GM12878 (cell line): ENCODE results near the gene CYP4F8. TPM values are rescaled to one million over a fixed set of nuclear protein-coding genes. Genes with fewer than 3 reads are reported as not detected.

ENCODE experiments used
- ATAC-seq: fragments of 200-7000 bp; cut with Tn5 transposase; 3 replicates; pipeline ENCODE4 v1.9.1; 2020; ENCODE audit warnings: mild to moderate bottlenecking, moderate library complexity
- BruUV-seq: library from RNA; stranded (reverse); fragments of 400-500 nt; replicated peaks from 2 replicates; lab custom pipeline; 2021; lab: Mats Ljungman, UMichigan
- CTCF ChIA-PET: fragments of 300-600 bp; sonication (Branson Sonifier 250); formaldehyde crosslinking; extraction: SDS; loops from one replicate; lab custom pipeline; 2021; ENCODE audit warnings: inconsistent platforms; lab: Yijun Ruan, JAX
- POLR2A ChIA-PET: fragments of 350-600 bp; formaldehyde crosslinking; extraction: SDS; loops from one replicate; lab custom pipeline; 2021; ENCODE audit warnings: inconsistent platforms; lab: Charles Lee
- RAD21 ChIA-PET: fragments of 300-600 bp; sonication (Branson Sonifier 250); formaldehyde crosslinking; loops from one replicate; lab custom pipeline; 2023; ENCODE audit warnings: antibody characterized with exemption; ENCODE audit not compliant: unreplicated experiment; lab: Charles Lee
- SMC1A ChIA-PET: fragments of 300-600 bp; sonication (Branson Sonifier 250); formaldehyde crosslinking; loops from one replicate; lab custom pipeline; 2023; ENCODE audit not compliant: unreplicated experiment, uncharacterized antibody; lab: Charles Lee
- DNase-seq: peaks from one replicate; pipeline ENCODE4 v3.0.0-alpha.2; 2011; ENCODE audit warnings: low read depth, low spot score
- FAIRE-seq: peaks from 3 replicates; lab custom pipeline; 2011; peaks lifted over from hg19 to GRCh38; lab: Jason Lieb, UNC
- H2AFZ ChIP-seq: 2 replicates; pipeline ENCODE4 v1.6.0; 2011; ENCODE audit warnings: low read depth, low read length, control low read depth; ENCODE audit not compliant: control insufficient read depth
- H3K27ac ChIP-seq: 2 replicates; pipeline ENCODE4 v1.5.1; 2011; ENCODE audit warnings: control low read depth; ENCODE audit not compliant: control insufficient read depth, insufficient read depth
- H3K27me3 ChIP-seq, 2 experiments: replicated peaks in 1 of 2; 2 replicates each; pipeline versions ENCODE4 v1.6.0 to v1.6.1; 2011; ENCODE audit warnings: low read length in 1 of 2; ENCODE audit not compliant: control insufficient read depth in 2 of 2, insufficient read depth in 2 of 2
- H3K36me3 ChIP-seq, 2 experiments: 2 replicates each; pipeline ENCODE4 v1.5.1; 2011; ENCODE audit warnings: low read length in 1 of 2; ENCODE audit not compliant: control insufficient read depth in 2 of 2, insufficient read depth in 2 of 2
- H3K4me1 ChIP-seq: 2 replicates; pipeline ENCODE4 v1.6.1; 2011; ENCODE audit warnings: mild to moderate bottlenecking, low read length, moderate library complexity, mixed read lengths; ENCODE audit not compliant: control insufficient read depth, insufficient read depth
- H3K4me2 ChIP-seq: 2 replicates; pipeline ENCODE4 v1.6.0; 2011; ENCODE audit warnings: control low read depth; ENCODE audit not compliant: control insufficient read depth, insufficient read depth
- H3K4me3 ChIP-seq: fragments of 200-600 bp; sonication (generic); 2 replicates; pipeline ENCODE4 v1.5.1; 2016
- H3K79me2 ChIP-seq: 2 replicates; pipeline ENCODE4 v1.6.0; 2011; ENCODE audit warnings: low read length; ENCODE audit not compliant: control insufficient read depth, insufficient read depth
- H3K9ac ChIP-seq: 2 replicates; pipeline ENCODE4 v1.8.0; 2011; ENCODE audit warnings: low read length, control low read depth, mixed read lengths; ENCODE audit not compliant: control insufficient read depth, insufficient read depth
- H3K9me3 ChIP-seq: replicated peaks from 3 replicates; pipeline ENCODE4 v1.5.1; 2011; ENCODE audit warnings: mild to moderate bottlenecking, low read length; ENCODE audit not compliant: control insufficient read depth, insufficient read depth
- H4K20me1 ChIP-seq: 2 replicates; pipeline ENCODE4 v1.6.0; 2011; ENCODE audit not compliant: control insufficient read depth, insufficient read depth
- ATF7 ChIP-seq: fragments of 450-650 bp; IDR thresholded peaks from 2 replicates; pipeline ENCODE4 v1.6.1; 2016; ENCODE audit warnings: low read depth, mild to moderate bottlenecking
- CBX3 ChIP-seq: fragments of 200-600 bp; sonication (generic); IDR thresholded peaks from 2 replicates; pipeline ENCODE4 v1.6.1; 2016; ENCODE audit warnings: low read depth, borderline replicate concordance
- CHD4 ChIP-seq: fragments of 200-600 bp; sonication (generic); IDR thresholded peaks from 2 replicates; pipeline ENCODE4 v1.6.1; 2016; ENCODE audit warnings: mild to moderate bottlenecking
- DPF2 ChIP-seq: fragments of 450-650 bp; IDR thresholded peaks from 2 replicates; pipeline ENCODE4 v1.6.1; 2017; ENCODE audit warnings: mild to moderate bottlenecking
- EGR1 ChIP-seq, 2 experiments: IDR thresholded peaks; 1 replicate in 1 of 2; 2 replicates in 1 of 2; pipeline ENCODE4 v1.6.1; 2011 to 2012; ENCODE audit warnings: low read depth in 2 of 2, low read length in 2 of 2, borderline replicate concordance in 1 of 2, mild to moderate bottlenecking in 1 of 2, moderate library complexity in 1 of 2
- JUND ChIP-seq: IDR thresholded peaks from 2 replicates; pipeline ENCODE4 v1.6.1; 2012; ENCODE audit warnings: low read depth, mild to moderate bottlenecking, low read length, improper control_type of control experiment, moderate library complexity
- MXI1 ChIP-seq: fragments of 150-350 bp; IDR thresholded peaks from 2 replicates; pipeline ENCODE4 v1.6.1; 2011; ENCODE audit warnings: low read depth, mild to moderate bottlenecking, inconsistent platforms, low read length, improper control_type of control experiment
- MYC ChIP-seq: IDR thresholded peaks from 2 replicates; pipeline ENCODE4 v1.6.1; 2011; ENCODE audit warnings: mild to moderate bottlenecking, low read length, moderate library complexity, inconsistent platforms; ENCODE audit not compliant: insufficient read depth, insufficient replicate concordance, insufficient read length, severe bottlenecking
- PAX5 ChIP-seq: IDR thresholded peaks from 2 replicates; pipeline ENCODE4 v1.6.1; 2011; ENCODE audit warnings: low read depth, low read length, borderline replicate concordance
- PML ChIP-seq: IDR thresholded peaks from 2 replicates; pipeline ENCODE4 v1.6.1; 2012; ENCODE audit warnings: low read length, inconsistent platforms
- POLR2AphosphoS2 ChIP-seq: IDR thresholded peaks from 2 replicates; pipeline ENCODE4 v1.6.1; 2011; ENCODE audit warnings: low read depth, mild to moderate bottlenecking, low read length, improper control_type of control experiment, moderate library complexity
- TCF3 ChIP-seq: IDR thresholded peaks from 2 replicates; pipeline ENCODE4 v1.6.1; 2012; ENCODE audit warnings: low read depth, mild to moderate bottlenecking, low read length, borderline replicate concordance; ENCODE audit not compliant: insufficient read depth
- YBX1 ChIP-seq: fragments of 450-650 bp; IDR thresholded peaks from 2 replicates; pipeline ENCODE4 v1.6.1; 2016; ENCODE audit warnings: antibody characterized with exemption
- WGBS: methylation state at CpG from one replicate; pipeline ENCODE4 v1.1.6; 2016; ENCODE audit warnings: low lambda C conversion rate; ENCODE audit not compliant: insufficient replicate concordance, insufficient coverage; ENCODE audit errors: missing lambda C conversion rate; 5-methylcytosine and 5-hydroxymethylcytosine counted together
- in situ Hi-C: fragments of 300-500 bp; cut with MboI; formaldehyde crosslinking; loops from 9 replicates; pipeline ENCODE4 v1.14.3; 2018; ENCODE audit warnings: mixed read lengths
- intact Hi-C: fragments of 100-400 bp; cut with micrococcal nuclease; formaldehyde crosslinking; loops from one replicate; pipeline ENCODE4 v1.14.2; 2022; ENCODE audit not compliant: unreplicated experiment
- polyA plus RNA-seq, 11 experiments: library from polyadenylated mRNA; depleted of rRNA in 4 of 11; unstranded in 6 of 11; stranded (reverse) in 5 of 11; fragments of >200 nt; fragmentation: Nextera tagmentation in 4 of 11; fragmentation: Illumina TruSeq in 1 of 11; extraction: Ambion mirVana in 4 of 11; extraction: Trizol in 1 of 11; gene quantifications; 1 replicate in 1 of 11; 2 replicates in 10 of 11; pipeline versions ENCODE4 v1.2.1 to v1.2.3, GENCODE V29; 2011 to 2016; ENCODE audit warnings: inconsistent platforms in 2 of 11, missing spikeins in 2 of 11, low read depth in 1 of 11
- total RNA-seq, 4 experiments: library from RNA; depleted of rRNA in 3 of 4; stranded (reverse); fragments of >200 nt in 3 of 4; fragmentation: Illumina TruSeq in 1 of 4; extraction: Trizol in 1 of 4; gene quantifications; 2 replicates each; pipeline versions ENCODE4 v1.2.1 to v1.2.3, GENCODE V29; 2013 to 2021
- TF ChIP-seq, protein P1 (sequence below): fragments of 450-650 bp; conservative IDR thresholded peaks from 2 replicates; pipeline ENCODE4 v1.6.1; 2017; ENCODE audit warnings: mild to moderate bottlenecking, moderate library complexity
- TF ChIP-seq, protein P2 (sequence below): fragments of 450-650 bp; IDR thresholded peaks from 2 replicates; pipeline ENCODE4 v1.6.1; 2018; ENCODE audit warnings: borderline replicate concordance, mild to moderate bottlenecking; ENCODE audit not compliant: partially characterized antibody
- TF ChIP-seq, protein P3 (sequence below), 3 experiments: IDR thresholded peaks in 2 of 3; conservative IDR thresholded peaks in 1 of 3; 2 replicates each; pipeline ENCODE4 v1.5.1; 2011; ENCODE audit warnings: low read depth in 3 of 3, low read length in 3 of 3, mild to moderate bottlenecking in 3 of 3, control low read depth in 2 of 3, moderate library complexity in 2 of 3, inconsistent platforms in 1 of 3, mixed read lengths in 1 of 3; ENCODE audit not compliant: control insufficient read depth in 2 of 3, insufficient read depth in 1 of 3; ENCODE audit errors: extremely low read depth in 1 of 3
- TF ChIP-seq, protein P4 (sequence below): fragments of 450-650 bp; IDR thresholded peaks from 2 replicates; pipeline ENCODE4 v1.6.1; 2017; ENCODE audit warnings: mild to moderate bottlenecking, low read depth, inconsistent platforms; ENCODE audit not compliant: poor library complexity, severe bottlenecking

Gene CYP4F8
- total and polyA plus RNA-seq, 10 of the 15 experiments (the other 5 are each of a cell fraction or from before 2014, with no cell fraction given) = not detected

DNA sequence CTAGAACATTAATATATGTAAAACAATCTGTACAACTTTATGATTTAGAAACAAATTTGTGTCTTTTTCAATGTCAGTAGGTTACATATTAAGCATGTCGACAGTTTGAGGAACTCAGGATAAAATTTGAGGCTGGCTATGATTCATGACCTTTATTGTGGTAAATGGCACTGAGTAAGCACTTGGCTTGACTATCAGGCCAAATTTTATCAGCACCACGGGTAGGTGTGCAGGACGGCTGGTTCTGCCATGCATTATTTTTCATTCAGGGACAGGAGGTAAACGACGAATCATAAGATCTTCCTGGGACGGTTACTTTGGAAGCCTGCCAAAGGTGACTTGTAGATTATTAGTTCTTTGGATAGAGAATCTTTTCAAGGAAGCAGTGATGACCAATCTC is 19.9 kb upstream of the CYP4F8 start:
- intact Hi-C loops = no loop called here
- TF ChIP-seq PML (no peak), CHD4 (no peak), PAX5 (no peak), EGR1 (IDR thresholded peaks at IDR 0.05; ENCODE audit: borderline replicate concordance in 1 of 2, low read depth in 2 of 2, low read length in 2 of 2) (no peak), TCF3 (no peak), MXI1 (no peak), CBX3 (no peak), ATF7 (no peak), POLR2AphosphoS2 (no peak), YBX1 (no peak), JUND (no peak), MYC (no peak), DPF2 (no peak)
- TF ChIP-seq, protein P1, sequence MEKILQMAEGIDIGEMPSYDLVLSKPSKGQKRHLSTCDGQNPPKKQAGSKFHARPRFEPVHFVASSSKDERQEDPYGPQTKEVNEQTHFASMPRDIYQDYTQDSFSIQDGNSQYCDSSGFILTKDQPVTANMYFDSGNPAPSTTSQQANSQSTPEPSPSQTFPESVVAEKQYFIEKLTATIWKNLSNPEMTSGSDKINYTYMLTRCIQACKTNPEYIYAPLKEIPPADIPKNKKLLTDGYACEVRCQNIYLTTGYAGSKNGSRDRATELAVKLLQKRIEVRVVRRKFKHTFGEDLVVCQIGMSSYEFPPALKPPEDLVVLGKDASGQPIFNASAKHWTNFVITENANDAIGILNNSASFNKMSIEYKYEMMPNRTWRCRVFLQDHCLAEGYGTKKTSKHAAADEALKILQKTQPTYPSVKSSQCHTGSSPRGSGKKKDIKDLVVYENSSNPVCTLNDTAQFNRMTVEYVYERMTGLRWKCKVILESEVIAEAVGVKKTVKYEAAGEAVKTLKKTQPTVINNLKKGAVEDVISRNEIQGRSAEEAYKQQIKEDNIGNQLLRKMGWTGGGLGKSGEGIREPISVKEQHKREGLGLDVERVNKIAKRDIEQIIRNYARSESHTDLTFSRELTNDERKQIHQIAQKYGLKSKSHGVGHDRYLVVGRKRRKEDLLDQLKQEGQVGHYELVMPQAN = no peak
- TF ChIP-seq, protein P2, sequence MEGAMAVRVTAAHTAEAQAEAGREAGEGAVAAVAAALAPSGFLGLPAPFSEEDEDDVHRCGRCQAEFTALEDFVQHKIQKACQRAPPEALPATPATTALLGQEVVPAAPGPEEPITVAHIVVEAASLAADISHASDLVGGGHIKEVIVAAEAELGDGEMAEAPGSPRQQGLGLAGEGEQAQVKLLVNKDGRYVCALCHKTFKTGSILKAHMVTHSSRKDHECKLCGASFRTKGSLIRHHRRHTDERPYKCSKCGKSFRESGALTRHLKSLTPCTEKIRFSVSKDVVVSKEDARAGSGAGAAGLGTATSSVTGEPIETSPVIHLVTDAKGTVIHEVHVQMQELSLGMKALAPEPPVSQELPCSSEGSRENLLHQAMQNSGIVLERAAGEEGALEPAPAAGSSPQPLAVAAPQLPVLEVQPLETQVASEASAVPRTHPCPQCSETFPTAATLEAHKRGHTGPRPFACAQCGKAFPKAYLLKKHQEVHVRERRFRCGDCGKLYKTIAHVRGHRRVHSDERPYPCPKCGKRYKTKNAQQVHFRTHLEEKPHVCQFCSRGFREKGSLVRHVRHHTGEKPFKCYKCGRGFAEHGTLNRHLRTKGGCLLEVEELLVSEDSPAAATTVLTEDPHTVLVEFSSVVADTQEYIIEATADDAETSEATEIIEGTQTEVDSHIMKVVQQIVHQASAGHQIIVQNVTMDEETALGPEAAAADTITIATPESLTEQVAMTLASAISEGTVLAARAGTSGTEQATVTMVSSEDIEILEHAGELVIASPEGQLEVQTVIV = no peak
- TF ChIP-seq, protein P3, sequence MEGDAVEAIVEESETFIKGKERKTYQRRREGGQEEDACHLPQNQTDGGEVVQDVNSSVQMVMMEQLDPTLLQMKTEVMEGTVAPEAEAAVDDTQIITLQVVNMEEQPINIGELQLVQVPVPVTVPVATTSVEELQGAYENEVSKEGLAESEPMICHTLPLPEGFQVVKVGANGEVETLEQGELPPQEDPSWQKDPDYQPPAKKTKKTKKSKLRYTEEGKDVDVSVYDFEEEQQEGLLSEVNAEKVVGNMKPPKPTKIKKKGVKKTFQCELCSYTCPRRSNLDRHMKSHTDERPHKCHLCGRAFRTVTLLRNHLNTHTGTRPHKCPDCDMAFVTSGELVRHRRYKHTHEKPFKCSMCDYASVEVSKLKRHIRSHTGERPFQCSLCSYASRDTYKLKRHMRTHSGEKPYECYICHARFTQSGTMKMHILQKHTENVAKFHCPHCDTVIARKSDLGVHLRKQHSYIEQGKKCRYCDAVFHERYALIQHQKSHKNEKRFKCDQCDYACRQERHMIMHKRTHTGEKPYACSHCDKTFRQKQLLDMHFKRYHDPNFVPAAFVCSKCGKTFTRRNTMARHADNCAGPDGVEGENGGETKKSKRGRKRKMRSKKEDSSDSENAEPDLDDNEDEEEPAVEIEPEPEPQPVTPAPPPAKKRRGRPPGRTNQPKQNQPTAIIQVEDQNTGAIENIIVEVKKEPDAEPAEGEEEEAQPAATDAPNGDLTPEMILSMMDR (IDR thresholded peaks at IDR 0.05 in 2 of 3, conservative IDR thresholded peaks at IDR 0.05 in 1 of 3; ENCODE audit: control insufficient read depth in 2 of 3, extremely low read depth in 1 of 3, insufficient read depth in 1 of 3, low read depth in 3 of 3, low read length in 3 of 3) = no peak
- TF ChIP-seq, protein P4, sequence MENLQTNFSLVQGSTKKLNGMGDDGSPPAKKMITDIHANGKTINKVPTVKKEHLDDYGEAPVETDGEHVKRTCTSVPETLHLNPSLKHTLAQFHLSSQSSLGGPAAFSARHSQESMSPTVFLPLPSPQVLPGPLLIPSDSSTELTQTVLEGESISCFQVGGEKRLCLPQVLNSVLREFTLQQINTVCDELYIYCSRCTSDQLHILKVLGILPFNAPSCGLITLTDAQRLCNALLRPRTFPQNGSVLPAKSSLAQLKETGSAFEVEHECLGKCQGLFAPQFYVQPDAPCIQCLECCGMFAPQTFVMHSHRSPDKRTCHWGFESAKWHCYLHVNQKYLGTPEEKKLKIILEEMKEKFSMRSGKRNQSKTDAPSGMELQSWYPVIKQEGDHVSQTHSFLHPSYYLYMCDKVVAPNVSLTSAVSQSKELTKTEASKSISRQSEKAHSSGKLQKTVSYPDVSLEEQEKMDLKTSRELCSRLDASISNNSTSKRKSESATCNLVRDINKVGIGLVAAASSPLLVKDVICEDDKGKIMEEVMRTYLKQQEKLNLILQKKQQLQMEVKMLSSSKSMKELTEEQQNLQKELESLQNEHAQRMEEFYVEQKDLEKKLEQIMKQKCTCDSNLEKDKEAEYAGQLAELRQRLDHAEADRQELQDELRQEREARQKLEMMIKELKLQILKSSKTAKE = no peak

More for the DNA sequence above, 19.9 kb upstream of the CYP4F8 start:
- Histone ChIP-seq H3K27ac (no peak overlapping the region), H3K27me3 (no peaks in the 10 kb centered on the region), H3K79me2 (no peaks in the 10 kb centered on the region), H3K36me3 (no peaks in the 10 kb centered on the region), H3K9ac (no peak overlapping the region), H4K20me1 (no peaks in the 10 kb centered on the region), H3K9me3 (no peaks in the 10 kb centered on the region; the same call in 2 of the 3 replicates), H3K4me3 (no peak overlapping the region), H3K4me2 (no peak overlapping the region), H2AFZ (no peak overlapping the region), H3K4me1 (no peaks in the 10 kb centered on the region)
- RAD21 ChIA-PET = no interaction called here
- SMC1A ChIA-PET = no interaction called here
- ATAC-seq = no peak
- no TSS peak for BruUV-seq
- CTCF ChIA-PET = no interaction called here
- POLR2A ChIA-PET = no interaction called here
- in situ Hi-C loops = no loop called here
- DNase-seq = no peak
- no peak for FAIRE-seq
- 4% methylated on average over 6 of the region's 6 CpGs for WGBS
